ENCODE results near the gene OR10A2. TPM values are rescaled to one million over a fixed set of nuclear protein-coding genes. Genes with fewer than 3 reads are reported as not detected.

Gene OR10A2
- total and polyA plus RNA-seq, 10 of the 15 experiments (the other 5 are each of a cell fraction or from before 2014, with no cell fraction given), result 0.04 to 0.06 TPM; not detected in 8

DNA sequence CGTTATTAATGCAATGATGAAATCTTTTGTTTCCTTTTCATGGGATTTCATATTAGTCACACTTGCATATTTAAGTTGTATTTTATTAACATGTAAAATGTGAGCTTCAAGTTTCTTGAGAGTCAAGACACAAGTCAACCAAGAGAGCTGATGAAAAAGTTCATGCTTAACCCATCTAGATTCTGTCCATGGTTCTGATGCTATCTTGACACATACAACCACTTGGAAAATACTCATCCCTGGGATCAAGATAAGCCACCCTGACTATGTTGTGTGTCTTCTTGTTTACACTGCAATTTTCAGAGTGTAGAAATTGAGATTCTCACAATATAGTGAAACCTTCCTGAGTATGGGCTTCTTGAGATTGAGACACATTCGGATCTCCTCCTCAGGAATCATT lies 12.9 kb downstream of the OR10A2 start (continued):
- TF ChIP-seq, protein P1, sequence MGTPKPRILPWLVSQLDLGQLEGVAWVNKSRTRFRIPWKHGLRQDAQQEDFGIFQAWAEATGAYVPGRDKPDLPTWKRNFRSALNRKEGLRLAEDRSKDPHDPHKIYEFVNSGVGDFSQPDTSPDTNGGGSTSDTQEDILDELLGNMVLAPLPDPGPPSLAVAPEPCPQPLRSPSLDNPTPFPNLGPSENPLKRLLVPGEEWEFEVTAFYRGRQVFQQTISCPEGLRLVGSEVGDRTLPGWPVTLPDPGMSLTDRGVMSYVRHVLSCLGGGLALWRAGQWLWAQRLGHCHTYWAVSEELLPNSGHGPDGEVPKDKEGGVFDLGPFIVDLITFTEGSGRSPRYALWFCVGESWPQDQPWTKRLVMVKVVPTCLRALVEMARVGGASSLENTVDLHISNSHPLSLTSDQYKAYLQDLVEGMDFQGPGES (IDR thresholded peaks at IDR 0.05), result no peak
- no peak for TF ChIP-seq SP1 (IDR thresholded peaks at IDR 0.05; ENCODE audit: low read depth, low read length)

DNA sequence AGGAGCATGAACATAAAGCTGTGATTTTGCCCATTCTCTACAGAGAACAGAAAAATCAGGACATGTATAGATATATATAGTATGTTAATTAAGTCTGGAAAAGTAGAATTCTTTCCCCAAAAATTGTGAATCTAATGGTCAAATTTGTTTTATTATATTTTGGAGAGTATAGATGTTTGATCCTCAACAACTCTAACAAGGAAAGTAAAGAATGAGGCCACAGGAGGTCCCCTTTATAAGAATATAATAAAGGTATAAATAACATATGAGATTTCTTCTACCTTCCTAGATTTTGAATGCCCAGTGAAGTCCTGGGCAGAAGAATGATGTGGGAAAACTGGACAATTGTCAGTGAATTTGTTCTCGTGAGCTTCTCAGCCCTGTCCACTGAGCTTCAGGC lies 13.5 kb downstream of the OR10A2 start, which contains the start of gene OR10A4:
OR10A4 (plus strand) TSS at position 301 of the 400 bp plus-strand sequence; CDS start at position 324, 23 bp downstream.
- 0% methylated on average over 1 of the region's 1 CpG for WGBS (ENCODE audit: insufficient coverage, insufficient replicate concordance, low lambda C conversion rate, missing lambda C conversion rate)
- FAIRE-seq, result no peak
- H3K4me3 ChIP-seq, result no peak within 1 kb of the TSS
- SMC1A ChIA-PET (ENCODE audit: uncharacterized antibody, unreplicated experiment), result no interaction called here
- H3K79me2 ChIP-seq (ENCODE audit: control insufficient read depth, insufficient read depth, low read length), result no peaks in the 10 kb centered on the region
- no peaks in the 10 kb centered on the region for H3K27me3 ChIP-seq (replicated peaks in 1 of 2; ENCODE audit: control insufficient read depth in 2 of 2, insufficient read depth in 2 of 2, low read length in 1 of 2)
- no peak within 1 kb of the TSS for H3K27ac ChIP-seq (ENCODE audit: control insufficient read depth, insufficient read depth)
- H3K4me1 ChIP-seq (ENCODE audit: control insufficient read depth, insufficient read depth, low read length), result no peaks in the 10 kb centered on the region
- intact Hi-C loops (cut with micrococcal nuclease; ENCODE audit: unreplicated experiment), result no loop called here
- DNase-seq (ENCODE audit: low read depth, low spot score), result no peak
- in situ Hi-C loops (cut with MboI), result no loop called here
- POLR2A ChIA-PET, result no interaction called here
- no peak within 1 kb of the TSS for H2AFZ ChIP-seq (ENCODE audit: control insufficient read depth, low read depth, low read length)
- no TSS peak for BruUV-seq (replicated peaks)
- TF ChIP-seq, protein P2, sequence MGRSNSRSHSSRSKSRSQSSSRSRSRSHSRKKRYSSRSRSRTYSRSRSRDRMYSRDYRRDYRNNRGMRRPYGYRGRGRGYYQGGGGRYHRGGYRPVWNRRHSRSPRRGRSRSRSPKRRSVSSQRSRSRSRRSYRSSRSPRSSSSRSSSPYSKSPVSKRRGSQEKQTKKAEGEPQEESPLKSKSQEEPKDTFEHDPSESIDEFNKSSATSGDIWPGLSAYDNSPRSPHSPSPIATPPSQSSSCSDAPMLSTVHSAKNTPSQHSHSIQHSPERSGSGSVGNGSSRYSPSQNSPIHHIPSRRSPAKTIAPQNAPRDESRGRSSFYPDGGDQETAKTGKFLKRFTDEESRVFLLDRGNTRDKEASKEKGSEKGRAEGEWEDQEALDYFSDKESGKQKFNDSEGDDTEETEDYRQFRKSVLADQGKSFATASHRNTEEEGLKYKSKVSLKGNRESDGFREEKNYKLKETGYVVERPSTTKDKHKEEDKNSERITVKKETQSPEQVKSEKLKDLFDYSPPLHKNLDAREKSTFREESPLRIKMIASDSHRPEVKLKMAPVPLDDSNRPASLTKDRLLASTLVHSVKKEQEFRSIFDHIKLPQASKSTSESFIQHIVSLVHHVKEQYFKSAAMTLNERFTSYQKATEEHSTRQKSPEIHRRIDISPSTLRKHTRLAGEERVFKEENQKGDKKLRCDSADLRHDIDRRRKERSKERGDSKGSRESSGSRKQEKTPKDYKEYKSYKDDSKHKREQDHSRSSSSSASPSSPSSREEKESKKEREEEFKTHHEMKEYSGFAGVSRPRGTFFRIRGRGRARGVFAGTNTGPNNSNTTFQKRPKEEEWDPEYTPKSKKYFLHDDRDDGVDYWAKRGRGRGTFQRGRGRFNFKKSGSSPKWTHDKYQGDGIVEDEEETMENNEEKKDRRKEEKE (IDR thresholded peaks at IDR 0.05), result no peak
- TF ChIP-seq ZSCAN29 (IDR thresholded peaks at IDR 0.05) (no peak), CREB1 (IDR thresholded peaks at IDR 0.05; ENCODE audit: low read depth) (no peak), SREBF1 (IDR thresholded peaks at IDR 0.05; ENCODE audit: low read length) (no peak), BCL11A (IDR thresholded peaks at IDR 0.05; ENCODE audit: low read depth, low read length) (no peak), RCOR1 (conservative IDR thresholded peaks at IDR 0.05; ENCODE audit: low read depth, low read length) (no peak), STAT1 (conservative IDR thresholded peaks at IDR 0.05) (no peak), WRNIP1 (IDR thresholded peaks at IDR 0.05; ENCODE audit: borderline replicate concordance, low read depth, low read length) (no peak), SREBF2 (IDR thresholded peaks at IDR 0.05; ENCODE audit: low read length) (no peak), ASH2L (IDR thresholded peaks at IDR 0.05; ENCODE audit: borderline replicate concordance, low read depth) (no peak)
- TF ChIP-seq, protein P3, sequence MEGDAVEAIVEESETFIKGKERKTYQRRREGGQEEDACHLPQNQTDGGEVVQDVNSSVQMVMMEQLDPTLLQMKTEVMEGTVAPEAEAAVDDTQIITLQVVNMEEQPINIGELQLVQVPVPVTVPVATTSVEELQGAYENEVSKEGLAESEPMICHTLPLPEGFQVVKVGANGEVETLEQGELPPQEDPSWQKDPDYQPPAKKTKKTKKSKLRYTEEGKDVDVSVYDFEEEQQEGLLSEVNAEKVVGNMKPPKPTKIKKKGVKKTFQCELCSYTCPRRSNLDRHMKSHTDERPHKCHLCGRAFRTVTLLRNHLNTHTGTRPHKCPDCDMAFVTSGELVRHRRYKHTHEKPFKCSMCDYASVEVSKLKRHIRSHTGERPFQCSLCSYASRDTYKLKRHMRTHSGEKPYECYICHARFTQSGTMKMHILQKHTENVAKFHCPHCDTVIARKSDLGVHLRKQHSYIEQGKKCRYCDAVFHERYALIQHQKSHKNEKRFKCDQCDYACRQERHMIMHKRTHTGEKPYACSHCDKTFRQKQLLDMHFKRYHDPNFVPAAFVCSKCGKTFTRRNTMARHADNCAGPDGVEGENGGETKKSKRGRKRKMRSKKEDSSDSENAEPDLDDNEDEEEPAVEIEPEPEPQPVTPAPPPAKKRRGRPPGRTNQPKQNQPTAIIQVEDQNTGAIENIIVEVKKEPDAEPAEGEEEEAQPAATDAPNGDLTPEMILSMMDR (IDR thresholded peaks at IDR 0.05 in 2 of 3, conservative IDR thresholded peaks at IDR 0.05 in 1 of 3; ENCODE audit: control insufficient read depth in 2 of 3, extremely low read depth in 1 of 3, insufficient read depth in 1 of 3, low read depth in 3 of 3, low read length in 3 of 3), result no peak
- H3K4me2 ChIP-seq (ENCODE audit: control insufficient read depth, insufficient read depth), result no peak within 1 kb of the TSS
- no peak within 1 kb of the TSS for H3K9ac ChIP-seq (ENCODE audit: control insufficient read depth, insufficient read depth, low read length)
- no peaks in the 10 kb centered on the region for H4K20me1 ChIP-seq (ENCODE audit: control insufficient read depth, insufficient read depth)
- H3K9me3 ChIP-seq (replicated peaks; ENCODE audit: control insufficient read depth, insufficient read depth, low read length), result no peaks in the 10 kb centered on the region
- ATAC-seq, result no peak
- RAD21 ChIA-PET (ENCODE audit: unreplicated experiment), result no interaction called here
- CTCF ChIA-PET, result no interaction called here
- no peaks in the 10 kb centered on the region for H3K36me3 ChIP-seq (ENCODE audit: control insufficient read depth in 2 of 2, insufficient read depth in 2 of 2, low read length in 1 of 2)
